A673 (cell line): ENCODE data around the gene OASL.

Source experiments
- EZH2 ChIP-seq: fragments of 200-600 bp; sonication (generic); IDR thresholded peaks from 2 replicates; pipeline ENCODE4 v1.6.1; 2017; ENCODE audit warnings: borderline replicate concordance, low read depth, mild to moderate bottlenecking, mixed read lengths, antibody characterized with exemption, low read length; ENCODE audit not compliant: poor library complexity, severe bottlenecking
- TF ChIP-seq, protein P1 (sequence below): fragments of 300-800, 200-600 bp; sonication (generic); conservative IDR thresholded peaks from 2 replicates; pipeline ENCODE4 v1.5.1; 2017; ENCODE audit warnings: low read depth, mild to moderate bottlenecking, antibody characterized with exemption, low read length, moderate library complexity, mixed read lengths

DNA sequence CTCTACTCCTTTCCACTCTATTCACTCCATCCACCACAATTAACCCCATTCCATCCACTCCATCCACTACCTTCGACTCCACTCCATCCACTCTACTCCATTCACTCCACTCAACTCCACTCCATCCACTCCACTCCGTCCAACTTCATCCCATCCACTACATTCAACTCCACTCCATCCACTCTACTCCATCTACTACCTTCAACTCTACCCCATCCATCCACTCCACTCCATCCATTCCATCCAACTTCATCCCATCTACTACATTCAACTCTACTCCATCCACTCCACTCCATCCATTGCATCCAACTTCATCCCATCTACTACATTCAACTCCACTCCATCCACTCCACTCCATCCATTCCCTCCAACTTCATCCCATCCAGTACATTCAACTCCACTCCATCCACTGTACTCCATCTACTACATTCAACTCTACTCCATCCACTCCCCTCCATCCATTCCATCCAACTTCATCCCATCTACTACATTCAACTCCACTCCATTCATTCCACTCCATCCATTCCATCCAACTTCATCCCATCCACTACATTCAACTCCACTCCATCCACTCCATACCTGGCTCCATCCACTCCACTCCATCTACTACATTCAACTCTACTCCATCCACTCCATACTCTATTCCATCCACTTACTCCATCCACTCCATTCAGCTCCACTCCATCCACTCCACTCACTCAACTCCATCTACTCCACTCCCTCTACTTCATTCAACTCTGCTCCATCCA lies 44.3 kb downstream of the OASL start:
- TF ChIP-seq, protein P1, sequence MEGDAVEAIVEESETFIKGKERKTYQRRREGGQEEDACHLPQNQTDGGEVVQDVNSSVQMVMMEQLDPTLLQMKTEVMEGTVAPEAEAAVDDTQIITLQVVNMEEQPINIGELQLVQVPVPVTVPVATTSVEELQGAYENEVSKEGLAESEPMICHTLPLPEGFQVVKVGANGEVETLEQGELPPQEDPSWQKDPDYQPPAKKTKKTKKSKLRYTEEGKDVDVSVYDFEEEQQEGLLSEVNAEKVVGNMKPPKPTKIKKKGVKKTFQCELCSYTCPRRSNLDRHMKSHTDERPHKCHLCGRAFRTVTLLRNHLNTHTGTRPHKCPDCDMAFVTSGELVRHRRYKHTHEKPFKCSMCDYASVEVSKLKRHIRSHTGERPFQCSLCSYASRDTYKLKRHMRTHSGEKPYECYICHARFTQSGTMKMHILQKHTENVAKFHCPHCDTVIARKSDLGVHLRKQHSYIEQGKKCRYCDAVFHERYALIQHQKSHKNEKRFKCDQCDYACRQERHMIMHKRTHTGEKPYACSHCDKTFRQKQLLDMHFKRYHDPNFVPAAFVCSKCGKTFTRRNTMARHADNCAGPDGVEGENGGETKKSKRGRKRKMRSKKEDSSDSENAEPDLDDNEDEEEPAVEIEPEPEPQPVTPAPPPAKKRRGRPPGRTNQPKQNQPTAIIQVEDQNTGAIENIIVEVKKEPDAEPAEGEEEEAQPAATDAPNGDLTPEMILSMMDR, result no peak
- no peak for TF ChIP-seq EZH2
